Choroid plexus epithelial cell (primary cell): ENCODE data around the gene PPP2R1B.

Experiments used
- DNase-seq: peaks from one replicate; pipeline ENCODE4 v3.0.0-alpha.2; 2010; ENCODE audit warnings: low read depth
- H3K4me3 ChIP-seq: 2 replicates; pipeline ENCODE4 v1.5.1; 2011; ENCODE audit warnings: low read depth, mild to moderate bottlenecking, control low read depth, low read length, moderate library complexity
- CTCF ChIP-seq: conservative IDR thresholded peaks from 2 replicates; pipeline ENCODE4 v1.5.1; 2011; ENCODE audit warnings: low read depth, mild to moderate bottlenecking, control low read depth, inconsistent platforms, low read length, moderate library complexity

The PPP2R1B gene

GRCh38 chr11:111765984-111766833 lies at the start of gene PPP2R1B:
TSS of gene PPP2R1B (minus strand) at chr11:111766389. CDS start at chr11:111766361, 28 bp downstream.
- TF ChIP-seq CTCF: no peak
- DNase-seq: peak; percentile 64
- H3K4me3 ChIP-seq: peak within 1 kb of the TSS; percentile 88

GRCh38 chr11:111815489-111815888 lies 49.3 kb upstream of the PPP2R1B start:
- H3K4me3 ChIP-seq: no peak overlapping the region
- DNase-seq: no peak
- no peak for TF ChIP-seq CTCF

GRCh38 chr11:111814557-111815320 lies 48.5 kb upstream of the PPP2R1B start:
- no peak overlapping the region for H3K4me3 ChIP-seq
- DNase-seq: peak; percentile 97
- no peak for TF ChIP-seq CTCF

GRCh38 chr11:111814106-111814505 lies 47.9 kb upstream of the PPP2R1B start:
- no peak for DNase-seq
- TF ChIP-seq CTCF: no peak
- peak overlapping the region; percentile 14 for H3K4me3 ChIP-seq

GRCh38 chr11:111812211-111812610 lies 46.0 kb upstream of the PPP2R1B start:
- no peak for DNase-seq
- TF ChIP-seq CTCF: no peak
- H3K4me3 ChIP-seq: no peak overlapping the region

- TF ChIP-seq CTCF: no peak
- no peak overlapping the region for H3K4me3 ChIP-seq
- no peak for DNase-seq
These were observed 45.3 kb upstream of the PPP2R1B start for GRCh38 chr11:111811445-111811844.
